ENCODE results near the gene SLC26A1.
"Not testable (repeated sequence)": the region's sequence is repeated elsewhere in the genome, so short reads cannot be mapped to it uniquely, and the experiment has no call there.

Gene SLC26A1

GRCh38 chr4:955161-955921, 37.9 kb downstream of the SLC26A1 start:
- DNase-seq (ENCODE audit: low read depth in 3 of 3): no peak

- DNase-seq (ENCODE audit: low read depth in 3 of 3): no peak
Measured at GRCh38 chr4:954211-955020, 38.8 kb downstream of the SLC26A1 start.

GRCh38 chr4:953574-953915, 39.7 kb downstream of the SLC26A1 start:
- DNase-seq (ENCODE audit: low read depth in 3 of 3): no peak

- DNase-seq (ENCODE audit: low read depth in 3 of 3): no peak
Measured at GRCh38 chr4:952881-953573, 40.2 kb downstream of the SLC26A1 start.

GRCh38 chr4:951594-952468, 41.4 kb downstream of the SLC26A1 start:
- DNase-seq (ENCODE audit: low read depth in 3 of 3): no peak

GRCh38 chr4:951186-951585, 42.0 kb downstream of the SLC26A1 start:
- no peak for DNase-seq (ENCODE audit: low read depth in 3 of 3)

- no peak for DNase-seq (ENCODE audit: low read depth in 3 of 3)
Measured at GRCh38 chr4:950136-951020, 42.8 kb downstream of the SLC26A1 start.

- no peak for DNase-seq (ENCODE audit: low read depth in 3 of 3)
Measured at GRCh38 chr4:949656-950055, 43.5 kb downstream of the SLC26A1 start.

- DNase-seq (ENCODE audit: low read depth in 3 of 3): no peak
Measured at GRCh38 chr4:948936-949300, 44.3 kb downstream of the SLC26A1 start.

- DNase-seq (ENCODE audit: low read depth in 3 of 3): no peak
Measured at GRCh38 chr4:948101-948935, 44.9 kb downstream of the SLC26A1 start.

- DNase-seq (ENCODE audit: low read depth in 3 of 3): no peak
Measured at GRCh38 chr4:947491-947971, 45.7 kb downstream of the SLC26A1 start.

GRCh38 chr4:946517-947471, 46.4 kb downstream of the SLC26A1 start:
- DNase-seq (ENCODE audit: low read depth in 3 of 3): no peak

GRCh38 chr4:946103-946450, 47.1 kb downstream of the SLC26A1 start:
- DNase-seq (ENCODE audit: low read depth in 3 of 3): no peak

- no peak for DNase-seq (ENCODE audit: low read depth in 3 of 3)
Measured at GRCh38 chr4:945274-946102, 47.7 kb downstream of the SLC26A1 start.

GRCh38 chr4:939508-939907, 53.7 kb downstream of the SLC26A1 start:
- DNase-seq (ENCODE audit: low read depth in 3 of 3): not testable (repeated sequence)
